HG02798 (cell line): ENCODE data around the gene KNG1.
A peak's percentile ranks its signal among the peaks of the same experiment; 100 is the strongest.

Experiments
- ATAC-seq: cut with Tn5 transposase; IDR thresholded peaks from one replicate; pipeline ENCODE4 v1.9.1; 2021; ENCODE audit warnings: mild to moderate bottlenecking; ENCODE audit not compliant: unreplicated experiment, poor library complexity

The KNG1 gene

GRCh38 chr3:186772281-186772694 lies 55.1 kb downstream of the KNG1 start:
- ATAC-seq = peak; percentile 27

DNA sequence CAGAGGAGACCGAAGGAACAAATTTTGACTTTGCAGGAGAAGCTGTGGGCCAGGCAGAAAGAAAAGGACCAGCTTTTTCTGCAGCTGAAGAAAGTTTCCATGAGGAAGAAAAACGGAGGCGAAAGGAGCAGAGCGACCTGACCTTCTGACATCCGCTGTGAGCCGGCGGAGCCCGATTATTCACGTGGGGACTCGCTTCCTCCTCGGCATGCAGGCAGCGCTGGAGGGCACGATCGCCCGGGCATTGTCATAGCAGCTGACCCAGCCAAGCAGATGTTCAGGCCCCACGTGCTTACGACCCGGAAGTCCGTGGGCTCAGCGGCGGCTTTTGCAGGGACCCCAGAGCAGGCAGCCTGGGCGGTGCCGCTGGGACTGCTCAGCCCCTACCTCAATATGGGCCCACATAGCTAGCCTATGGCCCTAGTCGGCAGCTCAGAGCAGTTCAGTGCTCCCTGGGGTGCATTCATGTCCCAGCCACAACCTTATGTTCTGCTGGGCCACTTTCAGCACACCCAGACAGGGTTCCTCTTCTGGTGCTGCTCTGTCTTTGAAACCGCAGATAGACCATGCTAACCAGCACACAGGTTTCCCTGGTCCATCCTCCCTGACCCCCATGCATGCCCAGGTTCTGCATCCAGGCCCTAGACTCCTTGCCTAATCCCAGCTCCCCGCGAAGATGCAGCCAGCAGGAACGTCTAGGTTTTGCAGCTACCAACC lies 55.7 kb downstream of the KNG1 start:
- ATAC-seq = peak; percentile 91

DNA sequence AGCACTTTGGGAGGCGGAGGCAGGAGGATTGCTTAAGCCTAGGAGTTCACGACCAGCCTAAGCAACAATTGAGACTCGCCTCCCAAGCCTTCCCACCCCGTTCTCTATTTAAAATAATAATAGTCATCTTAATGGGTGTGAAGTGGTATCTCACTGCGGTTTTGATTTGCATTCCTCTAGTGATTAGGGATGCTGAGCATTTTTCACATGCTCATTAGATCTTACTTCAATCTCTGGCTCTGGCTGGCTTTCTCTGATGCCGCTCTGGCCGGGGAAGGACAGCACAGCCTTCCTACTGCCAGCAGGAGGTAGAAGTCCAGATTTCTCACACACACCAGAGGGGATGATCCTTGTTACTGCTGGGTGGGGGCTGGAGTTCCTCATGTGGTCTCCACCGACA lies 58.8 kb downstream of the KNG1 start:
- ATAC-seq = no peak

DNA sequence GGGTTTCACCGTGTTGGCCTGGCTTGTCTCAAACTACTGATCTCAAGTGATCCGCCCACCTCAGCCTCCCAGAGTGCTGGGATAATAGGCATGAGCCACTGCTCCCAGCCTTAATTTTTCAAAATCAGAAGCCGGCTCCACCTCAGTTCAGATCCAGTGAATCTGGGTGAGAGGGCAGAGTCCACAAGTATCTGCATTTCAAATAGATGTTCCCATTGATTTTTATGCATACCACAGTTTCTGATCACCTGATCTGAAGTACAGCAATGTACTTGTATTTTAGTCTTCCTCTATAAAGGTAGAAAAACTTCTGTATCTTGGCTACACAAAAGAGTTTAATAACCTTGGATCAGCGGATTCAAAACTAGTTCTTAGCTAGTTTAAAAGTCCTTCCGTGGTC lies 62.0 kb downstream of the KNG1 start:
- no peak for ATAC-seq

- peak; percentile 12 for ATAC-seq
These were observed 65.4 kb downstream of the KNG1 start for GRCh38 chr3:186782542-186783057.

DNA sequence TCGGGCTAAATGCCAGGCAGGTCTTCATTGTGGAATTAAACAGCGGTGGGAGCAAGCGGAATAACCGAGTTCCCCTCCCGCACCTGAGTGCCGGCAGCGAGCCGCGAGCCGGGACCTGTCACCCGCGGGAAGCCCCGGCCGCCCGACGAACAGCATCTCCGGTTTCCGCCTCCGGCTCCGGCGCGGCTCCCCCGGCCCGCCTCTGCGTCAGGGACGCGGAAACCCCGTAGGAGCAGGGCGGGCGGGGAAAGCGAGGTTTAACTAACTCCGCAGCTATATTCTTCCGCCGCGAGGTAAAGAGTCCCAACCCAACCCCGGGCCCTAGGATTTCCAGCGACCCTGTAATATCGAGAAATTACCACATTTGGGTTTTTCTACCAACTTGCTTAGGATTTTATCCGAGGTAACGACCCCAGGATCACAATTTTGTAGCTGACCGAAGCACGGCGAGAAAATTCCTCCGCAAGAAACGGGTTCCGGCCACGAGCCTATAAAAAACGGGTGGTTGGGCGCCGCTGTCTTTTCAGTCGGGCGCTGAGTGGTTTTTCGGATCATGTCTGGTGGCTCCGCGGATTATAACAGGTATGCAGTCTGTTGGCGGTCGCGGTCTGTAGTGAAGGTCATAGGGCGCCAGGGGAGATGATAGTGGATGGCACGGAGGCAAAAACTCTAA lies 66.0 kb downstream of the KNG1 start, which contains the start of gene EIF4A2:
Gene EIF4A2, plus strand, starts transcription at position 520 of the 673 bp plus-strand sequence. Its CDS starts 34 bp downstream, at position 554.
- ATAC-seq = peak; percentile 67

DNA sequence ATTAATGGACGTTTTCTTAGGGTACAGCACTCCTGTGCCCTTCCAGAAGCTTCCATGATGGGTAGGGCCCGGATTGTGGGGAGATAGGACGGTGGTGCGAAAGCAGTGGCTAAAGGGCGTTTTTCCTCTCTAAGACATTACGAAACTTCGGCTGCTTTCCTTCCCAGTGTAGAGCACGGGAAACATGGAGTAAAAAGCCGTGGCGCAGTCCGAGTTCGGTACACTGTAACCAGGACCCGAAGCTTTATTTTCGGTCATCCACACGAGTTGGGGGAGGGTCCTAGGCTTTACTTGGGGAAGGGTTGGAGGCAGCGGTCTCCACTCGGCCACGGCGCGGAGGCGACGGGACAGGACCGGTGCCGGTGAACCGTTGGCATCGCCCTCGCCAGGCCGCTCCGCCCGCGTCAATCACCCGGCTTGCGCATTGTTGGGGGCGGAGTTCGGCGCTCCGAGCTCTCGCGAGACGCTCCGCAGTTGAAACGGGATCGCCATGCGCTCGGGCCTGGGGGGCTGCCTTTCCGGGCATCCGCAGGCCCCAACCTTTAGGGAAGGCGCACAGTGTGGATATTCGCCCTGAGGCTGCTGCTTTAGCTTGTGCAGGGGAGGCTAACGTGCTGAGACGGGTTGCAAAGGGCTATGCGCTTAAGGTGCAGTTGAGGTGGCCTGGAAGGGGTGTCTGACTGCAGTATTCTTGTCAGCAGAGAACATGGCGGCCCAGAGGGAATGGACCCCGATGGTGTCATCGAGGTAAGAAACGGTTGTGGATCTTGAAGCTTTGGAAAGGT lies 66.8 kb downstream of the KNG1 start:
- ATAC-seq = peak; percentile 65

- ATAC-seq = no peak
These were observed 67.8 kb downstream of the KNG1 start for GRCh38 chr3:186784820-186785494.

DNA sequence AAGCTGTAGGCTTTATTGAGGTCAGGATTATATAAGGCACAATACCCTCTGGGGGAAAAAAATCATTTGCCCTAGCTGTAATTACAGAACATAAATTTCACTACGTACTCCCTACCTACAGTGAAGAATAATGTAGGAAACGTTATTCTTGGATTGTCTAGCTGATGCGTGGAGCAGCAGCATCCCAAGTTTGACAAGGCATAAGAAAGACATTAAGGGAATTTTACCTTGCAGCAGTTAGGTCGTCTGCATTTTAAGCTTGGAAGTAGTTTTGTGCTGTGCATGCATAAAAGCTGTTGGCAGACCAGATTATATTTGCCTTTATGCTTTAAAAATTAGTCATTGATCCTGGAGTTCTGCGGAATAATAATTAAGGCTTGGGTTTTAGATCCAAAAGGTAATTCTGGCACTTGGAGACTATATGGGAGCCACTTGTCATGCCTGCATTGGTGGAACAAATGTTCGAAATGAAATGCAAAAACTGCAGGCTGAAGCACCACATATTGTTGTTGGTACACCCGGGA lies 68.4 kb downstream of the KNG1 start:
- ATAC-seq = no peak

- ATAC-seq = no peak
These were observed 69.8 kb downstream of the KNG1 start for GRCh38 chr3:186786922-186787321.

DNA sequence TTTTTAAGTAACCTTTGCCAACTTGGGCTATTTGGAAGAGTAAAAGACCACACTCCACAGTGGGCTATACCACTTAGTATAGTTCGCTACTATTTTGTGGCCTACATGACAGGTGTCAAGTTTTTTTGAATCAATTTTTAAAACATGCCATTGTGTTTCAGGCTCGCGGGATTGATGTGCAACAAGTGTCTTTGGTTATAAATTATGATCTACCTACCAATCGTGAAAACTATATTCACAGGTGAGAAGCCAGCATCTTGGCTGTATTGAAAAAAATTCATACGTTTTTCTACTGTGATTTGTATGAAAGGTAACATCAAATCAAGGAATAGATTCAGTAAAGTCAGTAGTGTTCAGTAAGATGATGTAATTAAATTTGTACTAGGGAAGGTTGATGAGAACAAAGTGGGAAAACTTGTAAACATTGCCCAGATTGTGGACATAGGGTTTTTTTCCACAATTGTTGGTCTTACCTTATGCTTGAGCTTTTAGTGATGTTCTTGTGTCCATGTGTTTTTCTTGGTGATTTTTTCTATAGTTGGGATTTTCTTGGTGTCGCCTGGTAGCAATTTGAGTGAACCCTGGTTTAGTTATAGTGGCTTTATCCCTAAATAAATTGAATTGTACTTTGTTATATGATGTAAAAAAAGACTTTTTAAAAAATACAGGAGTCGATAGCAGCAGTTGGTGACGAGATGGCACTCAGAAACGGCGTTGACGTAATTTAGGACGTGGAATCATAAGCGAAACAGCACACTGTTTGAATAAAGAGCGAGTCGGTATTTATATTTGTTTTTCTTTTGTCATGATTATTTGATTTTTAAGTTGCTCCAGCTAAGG lies 70.7 kb downstream of the KNG1 start:
- no peak for ATAC-seq

- no peak for ATAC-seq
These were observed 71.6 kb downstream of the KNG1 start for GRCh38 chr3:186788482-186789370.

DNA sequence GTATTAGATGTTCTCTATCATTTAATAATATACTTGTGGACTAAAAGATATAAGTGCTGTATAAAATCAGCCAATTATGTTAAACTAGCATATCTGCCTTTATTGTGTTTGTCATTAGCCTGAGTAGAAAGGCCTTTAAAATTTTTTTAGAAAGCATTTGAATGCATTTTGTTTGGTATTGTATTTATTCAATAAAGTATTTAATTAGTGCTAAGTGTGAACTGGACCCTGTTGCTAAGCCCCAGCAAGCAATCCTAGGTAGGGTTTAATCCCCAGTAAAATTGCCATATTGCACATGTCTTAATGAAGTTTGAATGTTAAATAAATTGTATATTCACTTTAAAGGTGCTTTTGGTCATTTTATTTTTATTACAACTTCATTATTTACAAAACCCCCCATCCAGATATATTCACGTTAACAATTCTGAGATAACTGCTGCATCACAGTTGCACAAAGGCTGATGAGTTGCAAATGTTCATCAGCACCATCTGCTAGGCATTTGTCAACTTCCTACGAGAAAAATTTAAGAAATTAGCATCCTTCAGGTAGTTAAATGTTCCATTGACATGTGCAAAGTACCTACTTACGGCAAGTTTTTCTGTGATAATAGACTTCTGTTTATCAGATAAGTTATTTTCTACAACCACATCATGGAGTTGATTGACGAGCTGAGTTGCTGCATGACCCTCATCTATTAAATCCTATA lies 72.5 kb downstream of the KNG1 start:
- no peak for ATAC-seq

DNA sequence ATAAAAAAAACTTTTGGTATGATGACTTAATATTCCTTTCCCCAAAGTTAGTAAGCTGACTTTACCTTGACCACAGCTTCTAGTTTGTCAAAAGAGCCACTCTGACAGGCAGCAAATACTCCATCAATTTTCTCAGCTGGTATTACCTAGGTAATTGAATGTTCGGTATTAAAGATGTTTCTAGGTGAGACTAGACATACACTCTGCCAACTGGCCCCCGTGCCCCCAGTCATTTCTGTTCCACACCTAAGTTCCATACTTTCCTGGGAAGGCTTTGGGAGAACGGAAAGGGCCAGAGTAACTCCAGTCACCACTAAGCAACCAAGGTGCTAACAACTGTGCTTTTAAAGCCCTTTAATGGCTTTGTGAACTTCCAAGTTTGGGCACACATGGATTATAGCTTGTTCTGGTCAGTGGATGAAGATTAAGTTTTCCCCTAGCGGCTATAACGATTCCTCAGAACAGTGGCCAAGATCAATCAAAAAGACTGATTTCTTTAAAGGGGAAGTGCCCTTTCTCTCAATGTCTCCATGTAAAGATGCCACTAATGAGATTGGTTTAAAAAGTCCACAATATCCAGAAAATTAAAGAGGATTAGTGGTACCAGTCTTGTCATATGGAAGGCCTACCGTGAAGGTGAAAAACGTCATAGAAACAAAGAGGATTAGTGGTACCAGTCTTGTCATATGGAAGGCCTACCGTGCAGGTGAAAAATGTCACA lies 73.3 kb downstream of the KNG1 start:
- no peak for ATAC-seq
